Measurements from ENCODE around the gene GPT2.
"Not testable (repeated sequence)": the region's sequence is repeated elsewhere in the genome, so short reads cannot be mapped to it uniquely, and the experiment has no call there.

The GPT2 gene

GRCh38 chr16:46862555-46863447 lies 21.4 kb upstream of the GPT2 start:
- no peak for DNase-seq (ENCODE audit: low read depth, low spot score)

DNA sequence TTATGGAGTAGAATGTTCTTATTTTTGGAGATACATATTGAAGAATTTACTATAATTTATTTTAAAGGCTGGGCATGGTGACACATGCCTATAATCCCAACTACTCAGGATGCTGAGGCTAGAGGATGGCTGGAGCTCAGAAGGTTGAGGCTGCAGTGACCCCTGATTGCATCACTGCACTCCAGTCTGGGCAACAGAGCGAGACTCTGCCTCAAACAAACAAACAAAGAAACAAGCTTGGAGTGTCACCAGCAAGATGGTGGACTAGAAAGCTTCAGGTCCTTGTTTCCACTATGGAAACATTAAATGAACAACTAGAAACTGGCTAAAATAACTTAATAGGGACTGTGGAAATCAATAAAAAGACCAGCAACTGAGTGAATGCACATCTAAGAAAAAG lies 17.9 kb upstream of the GPT2 start:
- no peak for DNase-seq (ENCODE audit: low read depth, low spot score)

DNA sequence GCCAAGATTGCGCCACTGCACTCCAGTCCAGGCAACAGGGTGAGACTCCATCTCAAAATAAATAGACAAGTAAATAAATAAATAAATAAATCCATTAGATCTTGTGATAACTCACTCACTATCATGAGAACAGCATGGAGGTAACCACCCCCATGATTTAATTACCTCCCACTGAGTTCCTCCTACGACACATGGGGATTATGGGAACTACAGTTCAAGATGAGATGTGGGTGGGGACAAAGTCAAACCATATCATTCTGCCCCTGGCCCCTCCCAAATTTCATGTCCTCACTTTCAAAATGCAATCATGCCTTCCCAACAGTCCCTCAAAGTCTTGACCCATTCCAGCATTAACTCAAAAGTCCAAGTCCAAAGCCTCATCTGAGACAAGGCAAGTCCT lies 16.7 kb upstream of the GPT2 start:
- not testable (repeated sequence) for DNase-seq (ENCODE audit: low read depth, low spot score)

DNA sequence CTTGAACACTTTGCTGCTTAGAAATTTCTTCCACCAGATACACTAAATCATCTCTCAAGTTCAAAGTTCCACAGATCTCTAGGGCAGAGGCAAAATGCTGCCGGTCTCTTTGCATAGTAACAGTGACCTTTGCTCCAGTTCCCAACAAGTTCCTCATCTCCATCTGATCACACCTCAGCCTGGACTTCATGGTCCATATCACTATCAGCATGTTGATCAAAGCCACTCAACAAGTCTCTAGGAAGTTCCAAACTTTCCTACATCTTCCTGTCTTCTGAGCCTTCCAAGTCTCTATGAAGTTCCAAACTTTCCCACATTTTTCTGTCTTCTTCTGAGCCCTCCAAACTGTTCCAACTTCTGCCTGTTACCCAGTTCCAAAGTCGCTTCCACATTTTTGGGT lies 15.3 kb upstream of the GPT2 start:
- DNase-seq (ENCODE audit: low read depth, low spot score): not testable (repeated sequence)

GRCh38 chr16:46871597-46871996 lies 12.6 kb upstream of the GPT2 start:
- no peak for DNase-seq (ENCODE audit: low read depth, low spot score)

- DNase-seq (ENCODE audit: low read depth, low spot score): no peak
These were observed 11.0 kb upstream of the GPT2 start for GRCh38 chr16:46873201-46873600.

GRCh38 chr16:46875243-46875642 lies 8.9 kb upstream of the GPT2 start:
- no peak for DNase-seq (ENCODE audit: low read depth, low spot score)

DNA sequence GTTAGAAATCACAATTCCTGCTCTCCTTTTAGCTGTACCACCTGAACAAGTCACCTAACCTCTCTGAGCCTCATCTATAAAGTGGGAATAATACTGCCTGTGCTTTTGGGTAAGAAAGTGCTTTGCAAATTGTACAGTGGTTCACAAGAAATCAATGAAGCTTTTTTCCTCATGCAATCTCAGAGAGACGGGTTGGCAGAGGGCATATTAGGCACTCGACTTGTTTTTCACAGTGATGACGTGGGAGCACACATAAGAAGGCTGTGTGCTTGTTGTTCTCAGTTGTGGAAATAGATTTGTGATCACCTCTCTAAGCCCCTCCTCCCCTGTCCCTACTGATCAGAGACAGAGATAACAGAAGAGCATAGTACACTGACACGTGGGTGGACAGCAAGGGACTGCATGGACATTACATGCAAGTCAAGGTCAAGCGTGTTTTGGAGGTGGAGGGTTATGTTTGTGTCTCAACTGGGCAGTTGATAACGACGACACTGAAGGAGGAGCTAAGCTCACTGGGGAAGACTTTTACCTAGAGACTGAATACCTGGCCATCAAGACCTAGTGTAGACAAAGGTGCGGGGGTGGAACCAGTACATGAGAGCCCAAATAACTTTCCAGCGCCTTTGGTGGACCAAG lies 1.7 kb upstream of the GPT2 start:
- DNase-seq (ENCODE audit: low read depth, low spot score): no peak

GRCh38 chr16:46882940-46883307 lies 1.2 kb upstream of the GPT2 start:
- DNase-seq (ENCODE audit: low read depth, low spot score): no peak

GRCh38 chr16:46883353-46883689 lies 841 bp upstream of the GPT2 start:
- no peak for DNase-seq (ENCODE audit: low read depth, low spot score)

DNA sequence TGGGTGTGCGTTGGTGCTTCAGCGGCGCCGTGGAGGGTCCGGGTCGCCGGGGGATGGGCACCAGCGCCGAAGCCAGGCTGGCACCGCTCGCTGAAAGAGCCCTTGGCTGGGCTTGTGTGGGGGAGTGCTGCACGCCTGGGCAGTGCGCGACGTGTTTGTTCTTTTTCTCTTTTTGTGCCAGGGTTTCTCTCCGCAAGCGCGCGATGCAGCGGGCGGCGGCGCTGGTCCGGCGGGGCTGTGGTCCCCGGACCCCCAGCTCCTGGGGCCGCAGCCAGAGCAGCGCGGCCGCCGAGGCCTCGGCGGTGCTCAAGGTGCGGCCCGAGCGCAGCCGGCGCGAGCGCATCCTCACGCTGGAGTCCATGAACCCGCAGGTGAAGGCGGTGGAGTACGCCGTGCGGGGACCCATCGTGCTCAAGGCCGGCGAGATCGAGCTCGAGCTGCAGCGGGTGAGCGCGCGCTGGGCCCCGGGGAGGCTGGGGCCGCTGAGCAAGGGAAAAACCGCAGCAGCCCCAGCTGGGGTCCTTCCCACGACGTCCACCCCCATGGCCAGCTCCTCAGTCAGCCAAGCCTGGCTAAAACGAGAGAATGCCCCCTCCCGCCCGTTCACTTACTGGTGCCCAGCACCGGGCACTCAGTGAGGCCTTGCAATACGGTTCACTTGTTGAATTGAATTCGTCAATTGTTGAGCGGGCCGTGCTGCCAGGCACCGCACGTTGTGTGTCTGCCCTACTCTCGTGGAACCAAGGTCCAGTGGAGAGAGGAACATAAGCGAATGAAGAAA lies 541 bp downstream of the GPT2 start:
- no peak for DNase-seq (ENCODE audit: low read depth, low spot score)

DNA sequence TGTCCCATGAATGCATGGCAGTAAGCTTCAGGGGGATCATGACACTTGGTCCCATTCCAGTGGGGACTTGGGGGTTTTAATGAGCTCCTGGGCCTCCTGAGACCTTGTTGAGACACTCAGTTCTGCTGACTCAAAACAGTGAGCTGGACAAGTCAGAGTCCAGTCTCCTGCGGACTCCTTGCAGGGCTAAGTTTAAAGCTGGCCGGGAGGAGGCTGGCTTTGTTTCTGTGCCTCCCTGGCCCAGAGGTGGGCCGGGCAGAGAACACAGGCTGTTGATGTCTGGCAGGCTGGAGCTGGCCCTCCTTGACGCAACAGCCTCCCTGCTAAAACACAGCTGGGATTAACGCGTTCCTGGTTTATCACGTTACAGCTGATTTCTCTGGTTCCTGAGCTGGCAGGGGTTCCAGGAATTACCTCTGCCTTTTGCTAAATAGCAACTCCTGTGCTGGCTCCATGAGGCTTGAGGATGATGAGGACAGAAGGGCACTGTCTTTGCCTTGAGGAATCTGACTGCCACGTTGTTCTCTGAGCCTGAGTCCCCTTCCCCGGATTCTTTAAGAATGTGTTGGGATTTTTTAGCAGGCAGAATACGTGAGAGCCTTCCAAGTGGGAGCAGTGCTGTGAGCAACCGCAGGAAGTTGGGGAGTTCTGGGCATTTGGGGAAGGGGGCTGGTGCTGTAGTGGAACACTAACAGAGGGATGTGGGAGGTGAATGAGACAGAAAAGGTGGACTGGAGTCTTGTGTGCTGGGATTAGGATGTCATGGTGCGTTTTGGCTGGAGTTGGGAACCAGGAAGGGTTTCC lies 2.0 kb downstream of the GPT2 start:
- DNase-seq (ENCODE audit: low read depth, low spot score): no peak

GRCh38 chr16:46886764-46887523 lies 2.8 kb downstream of the GPT2 start:
- no peak for DNase-seq (ENCODE audit: low read depth, low spot score)

- DNase-seq (ENCODE audit: low read depth, low spot score): no peak
These were observed 3.3 kb downstream of the GPT2 start for GRCh38 chr16:46887524-46887854.

GRCh38 chr16:46889245-46889941 lies 5.2 kb downstream of the GPT2 start:
- DNase-seq (ENCODE audit: low read depth, low spot score): no peak

- DNase-seq (ENCODE audit: low read depth, low spot score): no peak
These were observed 5.8 kb downstream of the GPT2 start for GRCh38 chr16:46889942-46890300.

- DNase-seq (ENCODE audit: low read depth, low spot score): no peak
These were observed 7.7 kb downstream of the GPT2 start for GRCh38 chr16:46891910-46892309.

- no peak for DNase-seq (ENCODE audit: low read depth, low spot score)
These were observed 10.0 kb downstream of the GPT2 start for GRCh38 chr16:46894036-46894672.

DNA sequence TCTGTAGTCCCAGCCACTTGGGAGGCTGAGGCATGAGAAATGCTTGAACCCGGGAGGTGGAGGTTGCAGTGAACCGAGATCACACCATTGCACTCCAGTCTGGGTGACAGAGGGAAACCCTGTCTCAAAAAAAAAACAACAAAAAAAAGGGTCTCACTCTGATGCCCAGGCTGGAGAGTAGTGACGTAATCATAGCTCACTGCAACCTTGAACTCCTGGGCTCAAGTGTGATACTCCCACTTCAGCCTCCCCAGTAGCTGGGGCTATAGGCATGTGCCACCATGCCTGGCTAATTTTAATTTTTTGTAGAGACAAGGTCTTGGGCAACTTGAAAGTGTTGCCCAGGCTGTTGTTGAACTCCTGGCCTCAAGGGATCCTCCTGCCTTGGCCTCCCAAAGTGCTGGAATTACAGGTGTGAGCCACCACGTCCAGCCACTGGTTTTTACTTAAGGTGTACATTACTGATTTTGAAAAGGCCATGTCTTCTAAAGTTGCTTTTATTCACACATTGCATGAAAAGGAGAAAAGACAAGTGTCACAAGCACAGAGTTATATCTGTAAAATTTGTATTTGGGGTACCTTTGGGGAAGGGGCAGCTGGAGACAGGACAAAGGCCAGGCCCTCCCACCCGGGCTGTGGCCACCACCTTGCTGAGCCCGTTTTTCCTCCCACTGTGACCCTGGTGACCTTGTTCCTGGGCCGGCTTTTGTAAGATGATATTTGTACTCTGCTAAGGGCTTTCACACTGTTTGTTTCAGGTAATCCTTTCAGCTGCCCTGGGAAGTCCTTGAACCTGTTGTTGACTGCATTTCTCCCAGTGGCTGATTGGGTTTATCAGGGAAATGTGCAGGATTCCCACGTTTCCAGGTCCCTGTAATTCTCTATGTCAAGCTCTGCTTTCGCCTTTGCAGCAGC lies 11.5 kb downstream of the GPT2 start:
- no peak for DNase-seq (ENCODE audit: low read depth, low spot score)
